Naive thymus-derived CD4-positive, alpha-beta T cell (primary cell): Measurements from ENCODE around the gene GALNT4. TPM values are rescaled to one million over a fixed set of nuclear protein-coding genes. Genes with fewer than 3 reads are reported as not detected.

ENCODE experiments used
- ATAC-seq: fragments of 150-1000 bp; cut with Tn5 transposase; 2 replicates; pipeline ENCODE4 v1.10.0; 2021; ENCODE audit warnings: mild to moderate bottlenecking, moderate library complexity
- CTCF ChIA-PET: fragments of 350-600 bp; sonication (Branson Sonifier 250); formaldehyde crosslinking; loops from one replicate; lab custom pipeline; 2021; ENCODE audit warnings: antibody characterized with exemption; lab: Charles Lee
- POLR2A ChIA-PET: fragments of 350-600 bp; sonication (Branson Sonifier 250); formaldehyde crosslinking; loops from one replicate; lab custom pipeline; 2021; ENCODE audit warnings: antibody characterized with exemption, inconsistent platforms; lab: Charles Lee
- DNase-seq, 9 donors: peaks; one replicate each; pipeline versions ENCODE4 v3.0.0 to v3.0.0-alpha.2; 2020 to 2022; ENCODE audit warnings: mixed read lengths in 1 of 9
- H3K27ac ChIP-seq: one replicate; pipeline ENCODE4 v1.7.0; 2013; ENCODE audit warnings: mild to moderate bottlenecking, low read depth, low read length, moderate library complexity
- H3K27me3 ChIP-seq, 2 donors: one replicate each; pipeline ENCODE4 v1.7.0; 2013; ENCODE audit warnings: low read length in 2 of 2, mild to moderate bottlenecking in 2 of 2, moderate library complexity in 2 of 2; ENCODE audit not compliant: control insufficient read depth in 2 of 2, insufficient read depth in 2 of 2
- H3K36me3 ChIP-seq, 3 experiments: 1 replicate in 2 of 3; 2 replicates in 1 of 3; pipeline ENCODE4 v1.7.0; 2013; ENCODE audit warnings: low read length in 3 of 3, mild to moderate bottlenecking in 3 of 3, moderate library complexity in 1 of 3; ENCODE audit not compliant: insufficient read depth in 3 of 3, control insufficient read depth in 2 of 3
- H3K4me1 ChIP-seq, 2 donors: one replicate each; pipeline ENCODE4 v1.7.0; 2013; ENCODE audit warnings: low read length in 2 of 2, mild to moderate bottlenecking in 2 of 2, moderate library complexity in 1 of 2; ENCODE audit not compliant: control insufficient read depth in 2 of 2, insufficient read depth in 2 of 2
- H3K4me3 ChIP-seq: 2 replicates; pipeline ENCODE4 v1.7.0; 2013; ENCODE audit warnings: mild to moderate bottlenecking, low read length
- H3K9me3 ChIP-seq, 3 experiments: 1 replicate in 2 of 3; 2 replicates in 1 of 3; pipeline ENCODE4 v1.7.0; 2013; ENCODE audit warnings: low read length in 3 of 3; ENCODE audit not compliant: control insufficient read depth in 2 of 3
- H3K27ac Mint-ChIP-seq, 9 donors: one replicate each; pipeline ENCODE4 v1.8.0; 2020 to 2022; ENCODE audit warnings: mixed read lengths in 9 of 9, mild to moderate bottlenecking in 8 of 9, moderate library complexity in 5 of 9, inconsistent platforms in 2 of 9
- H3K27me3 Mint-ChIP-seq, 5 donors: one replicate each; pipeline ENCODE4 v1.8.0; 2021 to 2022; ENCODE audit warnings: mixed read lengths in 5 of 5, mild to moderate bottlenecking in 1 of 5
- H3K36me3 Mint-ChIP-seq, 5 donors: one replicate each; pipeline ENCODE4 v1.8.0; 2020 to 2022; ENCODE audit warnings: mixed read lengths in 5 of 5, mild to moderate bottlenecking in 3 of 5, inconsistent platforms in 1 of 5
- H3K4me1 Mint-ChIP-seq, 7 donors: one replicate each; pipeline ENCODE4 v1.8.0; 2020 to 2022; ENCODE audit warnings: mixed read lengths in 7 of 7, mild to moderate bottlenecking in 3 of 7, inconsistent platforms in 1 of 7
- H3K4me3 Mint-ChIP-seq, 10 donors: one replicate each; pipeline ENCODE4 v1.8.0; 2020 to 2022; ENCODE audit warnings: mild to moderate bottlenecking in 10 of 10, mixed read lengths in 10 of 10, moderate library complexity in 6 of 10, inconsistent platforms in 2 of 10
- H3K9me3 Mint-ChIP-seq, 11 donors: one replicate each; pipeline ENCODE4 v1.8.0; 2020 to 2022; ENCODE audit warnings: mixed read lengths in 11 of 11, mild to moderate bottlenecking in 4 of 11, inconsistent platforms in 1 of 11, moderate library complexity in 1 of 11
- intact Hi-C, 2 donors: fragments of 100-400 bp; cut with micrococcal nuclease; formaldehyde crosslinking; loops; one replicate each; pipeline ENCODE4 v1.15.1; 2023
- polyA plus RNA-seq, 2 donors: library from polyadenylated mRNA; unstranded; fragments of 300-500 nt; fragmentation: Illumina TruSeq; gene quantifications; one replicate each; pipeline ENCODE4 v1.2.3, GENCODE V29; 2021
- total RNA-seq, 6 experiments: library from RNA in 5 of 6; stranded (reverse) in 5 of 6; gene quantifications; 1 replicate in 5 of 6; 2 replicates in 1 of 6; pipeline ENCODE4 v1.2.3 and lab custom pipeline; 2021 to 2026

The GALNT4 gene
- total and polyA plus RNA-seq, 7 experiments from 2014 or later: 2.5 to 14.5 (median 6.7) TPM

DNA sequence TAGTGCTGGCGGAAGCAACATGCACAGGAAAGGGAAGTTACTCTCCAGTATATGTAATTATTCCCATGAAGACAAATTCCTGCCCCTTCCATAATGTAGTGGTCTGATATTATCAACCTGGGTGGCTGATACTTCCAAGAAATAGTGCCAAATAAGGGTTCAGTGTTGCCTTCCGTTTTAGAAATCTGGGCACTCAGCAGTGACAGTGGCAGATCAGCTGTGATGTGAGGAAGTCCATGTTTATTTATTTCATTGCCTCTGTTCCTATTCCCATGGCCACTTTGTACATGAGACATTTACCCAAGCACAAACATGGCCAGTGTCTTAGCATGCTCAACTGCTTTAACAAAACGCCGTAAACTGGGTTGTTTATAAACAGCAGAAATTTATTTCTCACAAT is 21.6 kb upstream of the GALNT4 start:
- POLR2A ChIA-PET: no interaction called here
- Histone ChIP-seq H3K9me3 (no peaks in the 10 kb centered on the region), H3K27ac (no peak overlapping the region), H3K4me3 (no peak overlapping the region), H3K4me1 (no peaks in the 10 kb centered on the region), H3K27me3 (no peaks in the 10 kb centered on the region), H3K36me3 (no peaks in the 10 kb centered on the region)
- peaks cover 5 to 10% (median 6%) of the 10 kb centered on the region in 7 donors for H3K4me1 Mint-ChIP-seq
- DNase-seq: no peak
- ATAC-seq: no peak
- CTCF ChIA-PET: interaction anchor here (4.4 kb wide), 1 partner anchor 558 kb away, joined by 57 read pairs; no protein-coding TSS in a partner anchor
- H3K9me3 Mint-ChIP-seq: peaks cover 0 to 2% (median 0%) of the 10 kb centered on the region in 11 donors
- intact Hi-C loops: loop anchor here (10.0 kb wide), 3 partner anchors 319 to 1779 kb away; no protein-coding TSS in a partner anchor
- no peak overlapping the region for H3K27ac Mint-ChIP-seq
- peaks cover 0 to 4% (median 0%) of the 10 kb centered on the region in 5 donors for H3K27me3 Mint-ChIP-seq
- no peak overlapping the region for H3K4me3 Mint-ChIP-seq
- no peaks in the 10 kb centered on the region for H3K36me3 Mint-ChIP-seq

DNA sequence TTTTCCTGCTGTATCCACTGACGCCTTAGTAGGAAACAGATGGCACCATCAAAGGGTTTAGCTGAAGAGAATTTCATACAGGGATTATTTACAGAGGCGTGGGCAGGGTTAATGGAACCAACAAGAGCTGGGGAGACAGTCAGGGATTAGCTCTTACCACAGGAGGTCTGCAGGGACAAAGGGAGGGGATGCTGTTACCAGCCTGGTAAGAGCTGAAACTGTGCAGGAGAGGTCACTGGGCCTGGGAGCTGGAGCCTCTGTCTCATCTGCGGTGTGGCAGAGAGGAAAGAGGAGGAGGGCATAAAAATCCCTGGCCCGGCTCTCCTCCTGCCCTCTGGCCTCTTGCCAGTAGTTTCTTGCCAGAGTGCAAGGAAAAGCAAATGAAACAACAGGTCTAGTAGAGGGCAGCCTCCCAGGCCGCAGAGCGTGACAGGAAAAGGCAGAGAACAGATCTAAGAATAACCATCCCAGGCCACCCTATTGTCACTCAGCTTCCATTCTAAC is 20.1 kb upstream of the GALNT4 start:
- no peak overlapping the region for H3K27ac ChIP-seq
- H3K4me3 Mint-ChIP-seq: no peak overlapping the region
- H3K4me1 Mint-ChIP-seq: peaks cover 5 to 10% (median 6%) of the 10 kb centered on the region in 7 donors
- intact Hi-C loops: loop anchor here (5.0 to 10.0 kb wide), 8 partner anchors 163 to 1780 kb away; partner anchors contain the start of genes ATP2B1 (in 2 of the 2) and CCER1 (in 1 of the 2)
- no peaks in the 10 kb centered on the region for H3K9me3 ChIP-seq
- no peak overlapping the region for H3K4me3 ChIP-seq
- no peak overlapping the region for H3K27ac Mint-ChIP-seq
- ATAC-seq (no peak), DNase-seq (no peak)
- H3K9me3 Mint-ChIP-seq: peaks cover 0 to 4% (median 0%) of the 10 kb centered on the region in 11 donors
- no peaks in the 10 kb centered on the region for H3K4me1 ChIP-seq
- no peaks in the 10 kb centered on the region for H3K36me3 Mint-ChIP-seq
- H3K36me3 ChIP-seq: no peaks in the 10 kb centered on the region
- peaks cover 0 to 4% (median 0%) of the 10 kb centered on the region in 5 donors for H3K27me3 Mint-ChIP-seq
- no peaks in the 10 kb centered on the region for H3K27me3 ChIP-seq
- ChIA-PET CTCF (interaction anchor here (0.6 to 4.4 kb wide), 6 partner anchors 24 to 1415 kb away, joined by 3 to 57 read pairs (median 6); no protein-coding TSS in a partner anchor), POLR2A (interaction anchor here (1.0 kb wide), 1 partner anchor 56 kb away, joined by 10 read pairs; no protein-coding TSS in a partner anchor)

GRCh38 chr12:89544022-89544421 is 19.4 kb upstream of the GALNT4 start:
- CTCF ChIA-PET: interaction anchor here (0.6 to 4.4 kb wide), 9 partner anchors 8 to 1416 kb away, joined by 3 to 57 read pairs (median 3); no protein-coding TSS in a partner anchor
- POLR2A ChIA-PET: interaction anchor here (1.0 to 1.1 kb wide), 2 partner anchors 55 to 561 kb away, joined by 3 to 10 read pairs; no protein-coding TSS in a partner anchor
- no peak for DNase-seq
- no peaks in the 10 kb centered on the region for H3K36me3 Mint-ChIP-seq
- peaks cover 0 to 4% (median 0%) of the 10 kb centered on the region in 5 donors for H3K27me3 Mint-ChIP-seq
- H3K9me3 ChIP-seq: no peaks in the 10 kb centered on the region
- H3K9me3 Mint-ChIP-seq: peaks cover 0 to 4% (median 0%) of the 10 kb centered on the region in 11 donors
- H3K36me3 ChIP-seq: no peaks in the 10 kb centered on the region
- ATAC-seq: no peak
- peaks cover 5 to 10% (median 6%) of the 10 kb centered on the region in 7 donors for H3K4me1 Mint-ChIP-seq
- H3K4me3 ChIP-seq: no peak overlapping the region
- no peak overlapping the region for H3K27ac Mint-ChIP-seq
- no peak overlapping the region for H3K27ac ChIP-seq
- no peak overlapping the region for H3K4me3 Mint-ChIP-seq
- intact Hi-C loops: loop anchor here (5.0 to 10.0 kb wide), 8 partner anchors 163 to 1781 kb away; partner anchors contain the start of genes ATP2B1 (in 2 of the 2) and CCER1 (in 1 of the 2)
- H3K4me1 ChIP-seq: no peaks in the 10 kb centered on the region
- H3K27me3 ChIP-seq: no peaks in the 10 kb centered on the region

DNA sequence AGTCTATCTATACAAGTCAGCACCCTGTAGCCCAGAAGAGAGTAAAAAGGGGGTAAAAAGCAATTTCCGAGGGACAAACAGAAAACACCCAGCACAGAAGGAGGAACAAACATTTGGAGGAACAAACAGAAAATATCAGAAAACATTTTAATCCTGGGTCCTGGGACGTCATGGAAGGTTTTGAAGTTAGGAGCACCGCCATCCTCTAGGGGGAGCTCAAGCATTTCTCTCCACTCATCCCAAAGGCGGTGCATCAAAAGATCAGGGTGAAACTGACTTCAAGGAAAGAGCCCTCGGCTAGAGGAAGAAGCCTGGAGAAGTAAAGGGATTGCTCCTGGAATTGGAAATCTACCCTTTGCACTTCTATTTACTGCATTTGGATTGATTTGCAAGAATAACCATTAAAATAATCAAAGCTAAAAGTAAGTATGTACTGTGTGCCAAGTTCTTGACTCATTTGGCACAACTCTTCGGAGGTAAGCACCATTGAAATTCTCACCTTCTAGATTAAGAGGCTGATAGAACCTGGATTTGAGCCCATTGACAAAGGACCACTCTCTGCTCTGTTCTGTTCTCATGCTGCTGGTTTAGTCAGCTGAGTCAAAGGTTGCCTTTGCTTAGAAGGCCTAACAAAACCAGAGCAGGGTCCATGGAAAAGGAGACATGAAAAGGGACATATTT is 18.5 kb upstream of the GALNT4 start:
- POLR2A ChIA-PET: interaction anchor here (0.9 to 1.1 kb wide), 2 partner anchors 186 to 562 kb away, joined by 3 read pairs; no protein-coding TSS in a partner anchor

GRCh38 chr12:89542236-89542635 is 17.6 kb upstream of the GALNT4 start:
- POLR2A ChIA-PET: interaction anchor here (0.9 kb wide), 1 partner anchor 185 kb away, joined by 3 read pairs; no protein-coding TSS in a partner anchor
- Mint-ChIP-seq H3K36me3 (no peaks in the 10 kb centered on the region), H3K27me3 (peaks cover 0 to 4% (median 0%) of the 10 kb centered on the region in 5 donors)

More for the DNA sequence above, 18.5 kb upstream of the GALNT4 start:
- H3K36me3 Mint-ChIP-seq: no peaks in the 10 kb centered on the region
- H3K4me1 Mint-ChIP-seq: peaks cover 5 to 10% (median 6%) of the 10 kb centered on the region in 7 donors
- H3K9me3 ChIP-seq: no peaks in the 10 kb centered on the region
- peak overlapping the region in 1 of 10 donors; percentile 36 for H3K4me3 Mint-ChIP-seq
- peaks cover 0 to 4% (median 0%) of the 10 kb centered on the region in 11 donors for H3K9me3 Mint-ChIP-seq
- intact Hi-C loops: loop anchor here (1.0 to 10.0 kb wide), 18 partner anchors 164 to 1782 kb away; partner anchors contain the start of genes ATP2B1 (in 2 of the 2) and CCER1 (in 1 of the 2)
- H3K36me3 ChIP-seq: no peaks in the 10 kb centered on the region
- H3K27me3 Mint-ChIP-seq: peaks cover 0 to 4% (median 0%) of the 10 kb centered on the region in 5 donors
- H3K4me1 ChIP-seq: no peaks in the 10 kb centered on the region
- ATAC-seq (peak; percentile 91), DNase-seq (peak; percentile 20 to 75 (median 64))
- H3K27ac ChIP-seq: no peak overlapping the region
- CTCF ChIA-PET: interaction anchor here (1.0 to 4.4 kb wide), 11 partner anchors 9 to 1311 kb away, joined by 3 to 57 read pairs (median 4); no protein-coding TSS in a partner anchor
- peak overlapping the region in 1 of 9 donors; percentile 3 for H3K27ac Mint-ChIP-seq
- no peak overlapping the region for H3K4me3 ChIP-seq
- no peaks in the 10 kb centered on the region for H3K27me3 ChIP-seq

DNA sequence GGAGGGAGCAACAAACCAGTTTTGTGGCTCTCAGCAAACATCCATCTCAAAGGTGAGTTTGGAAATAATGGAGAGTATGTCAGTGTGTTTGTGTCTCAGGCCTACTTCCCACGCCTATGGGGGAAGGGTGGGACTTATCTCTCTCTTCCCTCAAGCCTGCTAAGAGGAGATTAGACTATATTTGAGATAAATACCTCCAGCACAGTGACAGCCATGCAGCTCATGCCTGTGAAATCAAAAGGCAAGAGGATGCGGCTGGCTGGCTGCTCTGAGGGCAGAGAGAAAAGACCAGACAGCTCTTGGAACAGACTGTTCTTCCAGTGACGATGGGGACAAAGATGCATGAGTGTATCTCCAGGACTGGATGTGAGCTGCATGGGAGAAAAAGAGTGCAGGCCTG is 16.0 kb upstream of the GALNT4 start:
- H3K36me3 ChIP-seq: no peaks in the 10 kb centered on the region
- no peaks in the 10 kb centered on the region for H3K9me3 ChIP-seq
- no peak for ATAC-seq
- Mint-ChIP-seq H3K27me3 (no peaks in the 10 kb centered on the region), H3K4me3 (no peak overlapping the region), H3K36me3 (no peaks in the 10 kb centered on the region), H3K4me1 (peaks cover 5 to 10% (median 6%) of the 10 kb centered on the region in 7 donors), H3K27ac (peak overlapping the region in 1 of 9 donors; percentile 43), H3K9me3 (peaks cover 0 to 4% (median 0%) of the 10 kb centered on the region in 11 donors)
- CTCF ChIA-PET: interaction anchor here (0.8 kb wide), 1 partner anchor 25 kb away, joined by 3 read pairs; no protein-coding TSS in a partner anchor
- H3K4me3 ChIP-seq: no peak overlapping the region
- H3K4me1 ChIP-seq: no peaks in the 10 kb centered on the region
- intact Hi-C loops: loop anchor here (5.0 to 10.0 kb wide), 8 partner anchors 167 to 1784 kb away; partner anchors contain the start of genes ATP2B1 (in 2 of the 2) and CCER1 (in 1 of the 2)
- no peak overlapping the region for H3K27ac ChIP-seq
- no peak for DNase-seq
- no peaks in the 10 kb centered on the region for H3K27me3 ChIP-seq
- POLR2A ChIA-PET: no interaction called here

More at GRCh38 chr12:89542236-89542635, 17.6 kb upstream of the GALNT4 start:
- Histone ChIP-seq H3K36me3 (no peaks in the 10 kb centered on the region), H3K27me3 (no peaks in the 10 kb centered on the region), H3K27ac (no peak overlapping the region), H3K4me1 (no peaks in the 10 kb centered on the region), H3K9me3 (no peaks in the 10 kb centered on the region), H3K4me3 (no peak overlapping the region)
- CTCF ChIA-PET: interaction anchor here (1.0 to 4.4 kb wide), 8 partner anchors 10 to 1312 kb away, joined by 3 to 57 read pairs (median 4); no protein-coding TSS in a partner anchor
- DNase-seq (no peak), ATAC-seq (no peak)
- no peak overlapping the region for H3K4me3 Mint-ChIP-seq
- H3K9me3 Mint-ChIP-seq: peaks cover 0 to 4% (median 0%) of the 10 kb centered on the region in 11 donors
- intact Hi-C loops: loop anchor here (2.0 to 10.0 kb wide), 11 partner anchors 165 to 1783 kb away; partner anchors contain the start of genes ATP2B1 (in 2 of the 2) and CCER1 (in 1 of the 2)
- H3K27ac Mint-ChIP-seq: no peak overlapping the region
- peaks cover 5 to 10% (median 6%) of the 10 kb centered on the region in 7 donors for H3K4me1 Mint-ChIP-seq
